22Rv1 (cell line): Measurements from ENCODE around the gene LYPD1.

Experiments
- CTCF ChIP-seq: fragments of 450-650 bp; IDR thresholded peaks from 2 replicates; pipeline ENCODE4 v1.5.1; 2017; ENCODE audit warnings: mild to moderate bottlenecking
- ZFX ChIP-seq: fragments of 450-650 bp; IDR thresholded peaks from 2 replicates; pipeline ENCODE4 v1.6.1; 2017; ENCODE audit warnings: antibody characterized with exemption, borderline replicate concordance

- no peak for TF ChIP-seq CTCF
- TF ChIP-seq ZFX: no peak
Observed at GRCh38 chr2:132715386-132716351, 45.7 kb upstream of the LYPD1 start.
